ENCODE data around the gene RPS16. TPM values are rescaled to one million over a fixed set of nuclear protein-coding genes. Genes with fewer than 3 reads are reported as not detected.
A peak's percentile ranks its signal among the peaks of the same experiment; 100 is the strongest.

RPS16 gene
- total and polyA plus RNA-seq, 7 donors: 1,186 to 3,255 (median 1,958) TPM

DNA sequence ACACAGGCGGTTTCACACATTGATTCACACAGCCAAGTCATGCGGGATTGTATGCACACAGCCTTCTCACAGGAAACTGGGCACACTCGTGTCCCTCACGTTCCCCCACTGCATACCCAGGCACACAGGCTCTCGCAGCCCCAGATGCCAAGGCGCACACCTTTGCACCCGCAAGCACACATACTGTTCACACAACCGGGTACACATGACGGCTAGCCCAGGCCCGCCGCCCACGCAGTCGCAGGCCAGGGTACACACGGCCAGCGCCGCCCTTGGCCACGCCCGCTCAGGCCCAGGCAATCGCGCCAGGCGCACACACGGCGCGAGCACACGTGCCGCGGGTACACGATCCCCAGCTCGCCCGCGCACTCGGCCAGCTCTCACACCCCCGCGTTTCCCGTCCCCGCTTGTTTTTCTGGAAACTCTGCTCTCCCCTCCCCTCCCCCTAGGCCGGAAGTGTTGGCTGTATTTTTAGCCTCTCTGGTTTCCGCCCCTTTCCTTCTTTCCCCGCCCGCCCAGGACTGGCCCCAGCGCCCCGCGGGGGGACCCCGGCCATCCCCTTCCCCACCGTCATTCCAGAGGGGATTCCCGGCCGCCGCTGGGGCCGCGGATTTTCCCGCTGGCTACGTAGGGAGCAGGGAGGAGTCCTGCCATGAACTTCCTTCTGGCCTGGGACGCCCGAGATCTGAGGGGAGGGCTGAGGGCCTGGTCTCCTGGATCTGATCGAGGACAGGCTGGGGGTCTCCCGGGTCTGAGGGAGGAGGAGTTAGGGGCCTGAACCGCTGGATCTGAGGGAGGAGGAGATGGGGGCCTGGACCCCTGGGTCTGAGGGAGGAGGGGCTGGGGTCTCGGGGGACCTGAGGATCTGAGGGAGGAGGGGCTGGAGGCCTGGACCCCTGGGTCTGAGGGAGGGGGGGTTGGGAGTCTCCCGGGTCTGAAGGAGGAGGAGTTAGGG, 33.1 kb downstream of the RPS16 start:
- Histone ChIP-seq H3K36me3 (ENCODE audit: insufficient read depth in 1 of 2, low read depth in 1 of 2) (peaks cover 0 to 4% of the 10 kb centered on the region in 2 donors), H3K4me3 (peak overlapping the region; percentile 71), H3K9me3 (no peaks in the 10 kb centered on the region), H3K27ac (peak overlapping the region; percentile 96), H3K4me1 (peaks cover 33% of the 10 kb centered on the region), H3K27me3 (ENCODE audit: insufficient read depth in 3 of 3, low read length in 2 of 3) (no peaks in the 10 kb centered on the region)
- peak; percentile 52 to 61 (median 56) for ATAC-seq
- 1 to 2% (median 2%) methylated on average over 51 to 59 of the region's 59 CpGs for WGBS, 3 donors
- no peak for TF ChIP-seq CTCF (IDR thresholded peaks at IDR 0.05)
- intact Hi-C loops (cut with DNase I): no loop called here
- DNase-seq: peak; percentile 97

DNA sequence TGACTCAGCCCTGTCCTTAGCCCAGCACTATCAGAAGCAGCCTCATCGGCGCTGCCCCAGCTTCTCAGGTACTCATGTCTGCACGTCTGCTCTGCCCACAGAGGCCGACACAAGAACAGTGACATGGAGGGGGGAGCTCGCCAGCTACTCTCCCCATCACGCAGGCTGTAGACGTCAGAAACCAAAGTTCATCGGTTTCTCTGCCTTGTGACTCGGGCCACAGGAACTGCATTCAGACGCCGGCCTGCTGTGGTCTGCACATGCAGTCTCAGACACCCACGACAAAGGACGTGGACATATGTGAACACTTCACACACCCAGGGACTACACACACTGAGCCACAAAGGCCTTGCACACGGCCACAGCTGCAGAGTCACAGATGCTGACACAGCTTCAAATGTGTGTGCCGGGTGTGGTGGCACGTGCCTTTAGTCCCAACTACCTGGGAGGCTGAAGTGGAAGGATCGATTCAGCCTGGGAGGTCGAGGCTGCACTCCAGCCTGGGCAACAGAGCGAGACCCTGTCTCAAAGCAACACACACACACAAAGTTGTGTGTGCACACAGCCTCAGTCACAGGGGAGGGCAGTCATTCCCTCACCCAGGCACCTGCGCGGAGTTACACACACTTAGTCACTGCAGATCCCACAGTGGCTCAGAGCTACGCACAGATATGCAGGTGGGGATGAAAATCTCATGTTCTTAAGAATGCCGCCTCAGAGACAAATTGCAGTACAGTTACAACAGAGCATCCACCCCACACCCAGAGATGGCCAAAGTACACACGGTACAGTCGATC, 34.0 kb downstream of the RPS16 start:
- Histone ChIP-seq H3K4me3 (peak overlapping the region; percentile 71), H3K9me3 (no peaks in the 10 kb centered on the region), H3K4me1 (peaks cover 40% of the 10 kb centered on the region), H3K27ac (peak overlapping the region; percentile 96), H3K36me3 (ENCODE audit: insufficient read depth in 1 of 2, low read depth in 1 of 2) (no peaks in the 10 kb centered on the region), H3K27me3 (ENCODE audit: insufficient read depth in 3 of 3, low read length in 2 of 3) (no peaks in the 10 kb centered on the region)
- WGBS, 3 donors: 45 to 53% (median 47%) methylated on average over 25 of the region's 25 CpGs
- DNase-seq (peak; percentile 51 to 76), ATAC-seq (peak in 1 of 4 donors; percentile 0)
- no peak for TF ChIP-seq CTCF (IDR thresholded peaks at IDR 0.05)
- intact Hi-C loops (cut with DNase I): no loop called here

GRCh38 chr19:39401070-39401548, 34.6 kb downstream of the RPS16 start:
- Histone ChIP-seq H3K27me3 (ENCODE audit: insufficient read depth in 3 of 3, low read length in 2 of 3) (no peaks in the 10 kb centered on the region), H3K4me3 (no peak overlapping the region), H3K9me3 (no peaks in the 10 kb centered on the region), H3K27ac (peak overlapping the region; percentile 96), H3K4me1 (peaks cover 40% of the 10 kb centered on the region), H3K36me3 (ENCODE audit: insufficient read depth in 1 of 2, low read depth in 1 of 2) (peaks cover 0 to 2% of the 10 kb centered on the region in 2 donors)
- TF ChIP-seq CTCF (IDR thresholded peaks at IDR 0.05): no peak
- ATAC-seq (no peak), DNase-seq (no peak)
- intact Hi-C loops (cut with DNase I): no loop called here
- WGBS, 3 donors: 70 to 83% (median 73%) methylated on average over 4 of the region's 4 CpGs

DNA sequence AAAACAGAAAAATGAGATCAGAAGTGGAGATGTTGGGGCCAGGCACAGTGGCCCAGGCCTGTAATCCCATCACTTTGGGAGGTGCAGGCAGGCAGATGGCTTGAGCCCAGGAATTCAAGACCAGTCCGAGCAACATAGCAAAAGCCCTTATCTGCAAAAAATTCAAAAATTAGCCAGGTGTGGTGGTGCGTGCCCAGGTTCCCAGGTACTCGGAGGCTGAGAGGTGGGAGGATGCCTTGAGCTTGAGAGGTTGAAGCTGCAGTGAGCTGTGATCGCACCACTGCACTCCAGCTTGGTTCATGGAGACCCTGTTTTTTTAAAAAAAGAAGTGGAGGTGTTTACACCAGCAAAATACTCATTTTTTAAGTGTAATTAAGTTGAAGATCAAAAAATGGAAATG, 35.7 kb downstream of the RPS16 start:
- Histone ChIP-seq H3K27ac (peak overlapping the region; percentile 41), H3K9me3 (no peaks in the 10 kb centered on the region), H3K4me1 (peaks cover 34% of the 10 kb centered on the region), H3K4me3 (no peak overlapping the region), H3K27me3 (ENCODE audit: insufficient read depth in 3 of 3, low read length in 2 of 3) (no peaks in the 10 kb centered on the region), H3K36me3 (ENCODE audit: insufficient read depth in 1 of 2, low read depth in 1 of 2) (peaks cover 0 to 10% of the 10 kb centered on the region in 2 donors)
- DNase-seq (no peak), ATAC-seq (no peak)
- WGBS, 3 donors: 87 to 92% (median 89%) methylated on average over 4 of the region's 4 CpGs
- intact Hi-C loops (cut with DNase I): no loop called here
- TF ChIP-seq CTCF (IDR thresholded peaks at IDR 0.05): no peak
